ENCODE results near the gene NBDY.

Gene NBDY

DNA sequence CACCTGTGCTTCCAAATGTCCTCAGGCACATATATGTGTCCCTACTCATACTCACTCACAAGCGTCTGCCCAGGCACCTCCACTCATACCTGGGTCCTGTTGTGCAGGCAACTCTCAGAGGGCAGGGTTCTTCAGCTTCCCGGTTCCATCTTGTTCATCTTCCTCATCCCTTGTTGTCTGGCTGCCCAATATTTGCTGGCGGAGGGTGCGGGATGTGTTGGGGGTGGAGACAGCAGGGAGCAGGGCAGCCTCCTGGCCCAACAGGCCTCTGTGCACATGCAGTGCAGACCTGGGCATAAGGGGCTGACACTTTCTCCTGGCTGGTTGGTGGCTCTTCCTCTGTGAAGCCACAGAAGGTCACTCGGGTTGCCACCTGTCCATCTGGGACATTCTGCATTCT is 32.1 kb downstream of the NBDY start:
- TF ChIP-seq, protein P1, sequence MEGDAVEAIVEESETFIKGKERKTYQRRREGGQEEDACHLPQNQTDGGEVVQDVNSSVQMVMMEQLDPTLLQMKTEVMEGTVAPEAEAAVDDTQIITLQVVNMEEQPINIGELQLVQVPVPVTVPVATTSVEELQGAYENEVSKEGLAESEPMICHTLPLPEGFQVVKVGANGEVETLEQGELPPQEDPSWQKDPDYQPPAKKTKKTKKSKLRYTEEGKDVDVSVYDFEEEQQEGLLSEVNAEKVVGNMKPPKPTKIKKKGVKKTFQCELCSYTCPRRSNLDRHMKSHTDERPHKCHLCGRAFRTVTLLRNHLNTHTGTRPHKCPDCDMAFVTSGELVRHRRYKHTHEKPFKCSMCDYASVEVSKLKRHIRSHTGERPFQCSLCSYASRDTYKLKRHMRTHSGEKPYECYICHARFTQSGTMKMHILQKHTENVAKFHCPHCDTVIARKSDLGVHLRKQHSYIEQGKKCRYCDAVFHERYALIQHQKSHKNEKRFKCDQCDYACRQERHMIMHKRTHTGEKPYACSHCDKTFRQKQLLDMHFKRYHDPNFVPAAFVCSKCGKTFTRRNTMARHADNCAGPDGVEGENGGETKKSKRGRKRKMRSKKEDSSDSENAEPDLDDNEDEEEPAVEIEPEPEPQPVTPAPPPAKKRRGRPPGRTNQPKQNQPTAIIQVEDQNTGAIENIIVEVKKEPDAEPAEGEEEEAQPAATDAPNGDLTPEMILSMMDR (IDR thresholded peaks at IDR 0.05; ENCODE audit: low read depth, low read length): no peak
- DNase-seq (ENCODE audit: extremely low read depth, low read depth): no peak

DNA sequence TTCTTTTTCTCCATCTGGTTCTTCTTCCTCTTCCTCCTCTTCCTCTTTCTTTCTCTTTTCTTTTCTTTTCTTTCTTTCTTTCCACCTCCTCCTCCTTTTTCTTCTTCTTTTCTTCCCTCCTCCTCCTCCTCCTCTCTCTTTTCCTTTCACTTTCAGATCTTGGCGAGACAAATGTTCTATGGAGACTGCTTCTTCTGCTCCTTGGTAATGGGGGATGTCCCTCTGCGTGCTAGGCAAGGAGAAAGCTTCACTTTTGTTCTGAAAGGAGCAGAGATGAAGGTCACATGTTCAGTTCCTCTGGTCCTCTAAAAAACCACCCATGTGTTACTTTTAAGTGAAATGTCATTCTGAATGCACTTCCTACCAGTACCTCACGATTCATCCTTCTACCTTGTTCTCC is 33.2 kb downstream of the NBDY start:
- DNase-seq (ENCODE audit: extremely low read depth, low read depth): no peak
- TF ChIP-seq, protein P1 (IDR thresholded peaks at IDR 0.05; ENCODE audit: low read depth, low read length): no peak

DNA sequence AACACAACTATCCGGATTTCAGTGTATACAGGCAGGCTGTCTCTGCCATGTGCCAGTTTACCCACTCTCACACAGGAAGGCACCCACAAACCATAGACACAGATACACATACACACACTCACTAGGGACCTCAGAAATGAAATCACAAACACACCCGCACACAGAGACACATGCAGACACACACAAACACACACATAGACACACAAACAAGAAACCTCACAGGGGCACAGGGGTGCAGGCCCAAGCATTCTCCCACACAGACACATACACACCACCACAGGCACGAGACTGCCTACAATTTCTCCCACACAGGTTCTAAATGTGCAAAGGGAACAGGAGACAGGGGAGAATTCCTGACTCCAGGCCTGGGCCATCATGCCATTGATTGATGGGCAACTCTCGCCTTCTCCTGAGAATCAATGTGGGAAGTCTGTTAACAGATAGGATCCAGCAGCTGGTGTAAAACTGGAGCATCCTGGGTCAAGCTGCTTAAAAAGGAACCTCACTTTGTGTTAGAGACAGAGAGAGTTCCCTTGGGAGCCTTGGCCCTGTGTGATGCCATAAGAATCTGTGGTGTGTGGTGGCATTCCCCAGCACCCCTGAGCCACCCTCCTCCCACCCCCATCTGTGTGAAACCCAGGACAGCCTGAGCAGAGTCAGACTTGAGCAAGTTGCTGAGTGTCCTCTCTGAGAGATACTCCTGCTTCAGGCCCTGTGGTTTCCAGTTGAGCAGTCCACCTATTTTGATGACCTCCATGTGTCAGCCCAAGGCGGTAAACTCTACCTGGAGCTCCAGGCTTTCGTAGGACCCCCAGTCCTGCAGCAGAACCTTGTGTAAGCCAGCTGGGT is 33.9 kb downstream of the NBDY start:
- DNase-seq (ENCODE audit: extremely low read depth, low read depth): no peak
- TF ChIP-seq, protein P1 (IDR thresholded peaks at IDR 0.05; ENCODE audit: low read depth, low read length): no peak

DNA sequence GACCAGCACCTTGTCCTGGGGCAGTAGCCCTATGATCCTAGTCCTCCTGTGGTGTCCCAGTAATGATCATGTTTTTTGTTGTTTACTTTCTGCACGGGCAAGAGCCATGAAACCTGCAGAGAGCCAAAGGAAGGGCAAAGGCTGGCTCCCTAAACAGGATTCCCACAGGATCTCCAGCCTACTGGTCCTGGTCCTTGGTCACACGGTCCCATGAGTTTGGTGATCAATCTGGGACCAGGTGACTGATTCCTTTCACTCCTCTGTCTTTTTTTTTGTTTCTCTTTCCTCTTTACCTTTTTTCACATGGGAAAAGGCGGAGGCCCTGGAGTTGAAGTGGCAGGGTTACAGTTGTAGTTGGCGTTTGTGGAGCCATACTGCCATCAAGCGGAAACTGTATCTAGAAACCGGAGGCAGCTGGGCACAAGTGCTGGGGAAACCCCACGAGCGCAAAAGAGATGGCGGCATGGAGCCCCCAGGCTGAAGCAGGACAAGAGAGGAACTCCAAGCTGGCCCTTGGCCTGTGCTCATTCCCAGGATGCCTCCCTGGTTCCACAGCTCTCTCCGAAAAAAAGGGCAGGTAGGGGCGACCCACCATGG is 34.6 kb downstream of the NBDY start:
- TF ChIP-seq, protein P1 (IDR thresholded peaks at IDR 0.05; ENCODE audit: low read depth, low read length): peak; percentile 52

DNA sequence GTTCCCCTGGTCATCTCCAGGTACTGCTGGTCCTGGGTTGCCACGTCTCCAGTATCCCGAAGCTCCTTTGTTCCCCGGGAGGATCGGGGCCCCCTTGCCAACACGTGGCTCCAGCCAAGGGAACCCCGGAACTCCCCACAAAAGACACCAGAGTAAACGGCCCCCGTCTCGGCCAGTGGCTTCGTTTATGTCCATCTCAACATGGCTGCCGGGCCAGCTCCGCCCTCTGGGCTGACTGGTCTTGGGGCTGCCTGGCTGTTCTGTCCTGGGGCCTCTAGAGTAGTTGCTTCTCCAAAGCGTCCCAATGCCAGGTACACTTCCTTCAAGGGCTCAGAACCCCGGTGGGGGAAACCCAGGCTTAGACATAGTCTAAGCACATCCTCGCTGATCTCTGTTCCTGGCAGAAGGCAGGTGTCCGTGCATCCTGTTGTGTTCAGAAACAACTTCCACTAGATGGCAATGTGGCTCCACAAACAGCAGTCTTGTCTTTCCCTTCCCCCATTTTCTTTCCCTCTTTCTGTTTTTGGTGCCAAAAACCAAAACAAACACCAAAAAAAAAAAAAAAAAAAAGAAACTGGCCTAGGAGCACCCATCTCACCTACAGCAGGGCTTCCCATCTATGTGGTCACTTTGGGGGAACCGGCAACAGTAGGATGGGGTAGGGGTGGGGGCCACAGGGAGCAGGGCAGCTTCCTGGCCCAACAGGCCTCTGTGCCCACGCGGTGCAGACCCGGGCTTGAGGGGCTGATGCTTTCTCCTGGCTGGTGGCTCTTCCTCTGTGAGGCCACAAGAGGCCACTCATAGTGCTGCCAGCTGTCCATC is 35.3 kb downstream of the NBDY start:
- TF ChIP-seq, protein P1 (IDR thresholded peaks at IDR 0.05; ENCODE audit: low read depth, low read length): peak; percentile 69

More for the DNA sequence above, 34.6 kb downstream of the NBDY start:
- DNase-seq (ENCODE audit: extremely low read depth, low read depth): peak; percentile 73

DNA sequence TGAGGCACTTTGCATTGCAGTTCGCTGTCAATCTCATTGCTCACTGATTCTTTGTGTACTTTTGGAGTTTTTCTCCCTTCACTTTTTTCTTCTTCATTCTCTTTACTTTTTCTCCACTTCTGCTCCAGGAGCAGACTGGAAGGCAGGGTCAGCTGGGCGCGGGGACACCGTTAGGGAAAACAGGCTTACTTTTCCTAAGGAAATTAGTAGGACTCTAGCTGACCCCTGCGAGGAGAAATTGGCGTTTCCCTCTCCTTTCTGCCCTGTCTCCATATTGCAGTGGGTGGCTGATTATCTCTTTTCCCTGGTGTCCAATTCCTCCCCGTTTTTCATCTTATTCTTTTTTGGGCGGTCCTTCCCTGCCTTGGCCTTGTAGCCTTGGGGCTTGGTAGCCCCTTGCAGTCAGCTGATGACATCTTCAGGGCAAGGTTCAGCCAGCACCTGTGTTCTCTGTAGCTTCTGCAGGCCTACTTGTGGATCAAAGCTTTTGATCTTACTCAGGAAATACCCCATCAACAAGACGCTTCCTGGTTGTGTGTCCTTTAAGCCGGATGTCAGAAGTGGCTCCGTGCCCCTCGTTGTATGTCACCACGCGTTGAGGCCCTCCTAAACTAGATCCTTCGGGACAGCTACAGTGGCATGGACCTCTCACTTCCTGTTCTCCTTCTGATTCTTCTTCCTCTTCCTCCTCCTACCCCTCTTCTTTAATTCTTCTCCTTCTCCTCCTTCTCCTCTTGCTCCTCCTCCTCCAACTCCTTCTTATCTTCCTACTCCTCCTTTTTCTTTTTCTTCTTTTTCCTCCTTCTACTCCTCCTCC is 36.1 kb downstream of the NBDY start:
- TF ChIP-seq, protein P1 (IDR thresholded peaks at IDR 0.05; ENCODE audit: low read depth, low read length): no peak
- no peak for DNase-seq (ENCODE audit: extremely low read depth, low read depth)

More for the DNA sequence above, 35.3 kb downstream of the NBDY start:
- peak; percentile 84 for DNase-seq (ENCODE audit: extremely low read depth, low read depth)

All from AG09319 (cell line).